COR-L47 (cell line): ENCODE data around the gene PEX14.
"Not testable (repeated sequence)": the region's sequence is repeated elsewhere in the genome, so short reads cannot be mapped to it uniquely, and the experiment has no call there.

ENCODE experiments used
- DNase-seq: peaks from one replicate; lab custom pipeline; 2025; lab: John Stamatoyannopoulos, UW

The PEX14 gene, protein sequence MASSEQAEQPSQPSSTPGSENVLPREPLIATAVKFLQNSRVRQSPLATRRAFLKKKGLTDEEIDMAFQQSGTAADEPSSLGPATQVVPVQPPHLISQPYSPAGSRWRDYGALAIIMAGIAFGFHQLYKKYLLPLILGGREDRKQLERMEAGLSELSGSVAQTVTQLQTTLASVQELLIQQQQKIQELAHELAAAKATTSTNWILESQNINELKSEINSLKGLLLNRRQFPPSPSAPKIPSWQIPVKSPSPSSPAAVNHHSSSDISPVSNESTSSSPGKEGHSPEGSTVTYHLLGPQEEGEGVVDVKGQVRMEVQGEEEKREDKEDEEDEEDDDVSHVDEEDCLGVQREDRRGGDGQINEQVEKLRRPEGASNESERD

DNA sequence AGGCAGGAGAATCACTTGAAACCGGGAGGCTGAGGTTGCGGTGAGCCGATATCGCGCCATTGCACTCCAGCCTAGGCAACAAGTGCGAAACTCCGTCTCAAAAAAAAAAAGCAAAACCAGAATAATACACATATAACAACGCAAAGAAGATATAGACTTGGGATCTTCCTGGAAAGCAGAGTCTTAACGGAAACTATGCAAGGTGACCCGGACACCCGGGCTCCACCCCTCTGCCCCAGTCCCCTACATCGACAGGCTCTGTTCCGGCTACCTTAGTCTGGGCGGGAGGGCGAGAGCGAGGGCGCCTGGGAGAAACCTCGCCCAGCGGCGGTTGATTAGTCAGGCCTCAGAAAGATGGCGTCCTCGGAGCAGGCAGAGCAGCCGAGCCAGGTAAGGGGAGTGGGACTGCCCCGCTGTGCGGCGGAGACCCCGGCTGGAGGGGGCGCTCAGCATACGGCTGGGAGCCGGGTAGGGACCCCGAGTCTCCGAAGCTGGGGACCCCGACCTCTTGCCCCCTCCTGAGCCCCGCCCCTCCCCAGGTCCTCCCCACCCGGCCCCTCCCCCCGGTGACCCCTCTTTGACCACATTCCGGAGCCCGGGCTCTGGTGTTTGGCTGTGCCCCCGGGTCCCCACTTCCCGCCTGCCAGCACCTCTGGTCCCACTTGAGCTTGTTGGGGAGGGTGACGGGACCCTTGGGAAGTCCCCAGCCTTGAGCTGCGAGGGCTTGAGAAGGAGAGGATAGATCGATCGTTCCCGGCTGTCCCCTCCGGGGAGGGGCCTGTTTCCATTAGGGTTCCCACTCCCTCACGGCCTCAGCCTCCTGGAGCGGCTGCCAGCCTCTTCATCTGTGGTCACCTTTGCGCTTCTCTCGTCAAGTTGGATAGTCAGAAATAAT is at the start of gene PEX14:
TSS of gene PEX14 (plus strand) at position 338 of the 895 bp plus-strand sequence. CDS start at position 355, 17 bp downstream.
- peak; percentile 69 for DNase-seq

DNA sequence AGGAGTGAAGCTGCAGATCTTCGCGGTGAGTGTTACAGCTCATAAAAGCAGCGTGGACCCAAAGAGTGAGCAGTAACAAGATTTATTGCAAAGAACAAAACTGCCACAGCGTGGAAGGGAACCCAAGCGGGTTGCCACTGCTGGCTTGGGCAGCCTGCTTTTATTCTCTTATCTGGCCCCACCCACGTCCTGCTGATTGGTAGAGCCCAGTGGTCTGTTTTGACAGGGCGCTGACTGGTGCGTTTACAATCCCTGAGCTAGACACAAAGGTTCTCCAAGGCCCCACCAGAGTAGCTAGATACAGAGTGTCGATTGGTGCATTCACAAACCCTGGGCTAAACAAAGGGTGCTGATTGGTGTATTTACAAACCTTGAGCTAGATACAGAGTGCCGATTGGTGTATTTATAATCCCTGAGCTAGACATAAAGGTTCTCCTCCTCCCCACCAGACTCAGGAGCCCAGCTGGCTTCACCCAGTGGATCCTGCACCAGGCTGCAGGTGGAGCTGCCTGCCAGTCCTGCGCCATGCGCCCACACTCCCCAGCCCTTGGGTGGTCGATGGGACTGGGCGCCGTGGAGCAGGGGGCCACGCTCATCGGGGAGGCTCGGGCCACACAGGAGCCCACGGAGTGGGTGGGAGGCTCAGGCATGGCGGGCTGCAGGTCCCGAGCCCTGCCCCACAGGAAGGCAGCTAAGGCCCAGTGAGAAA is 48.8 kb upstream of the PEX14 start:
- not testable (repeated sequence) for DNase-seq

DNA sequence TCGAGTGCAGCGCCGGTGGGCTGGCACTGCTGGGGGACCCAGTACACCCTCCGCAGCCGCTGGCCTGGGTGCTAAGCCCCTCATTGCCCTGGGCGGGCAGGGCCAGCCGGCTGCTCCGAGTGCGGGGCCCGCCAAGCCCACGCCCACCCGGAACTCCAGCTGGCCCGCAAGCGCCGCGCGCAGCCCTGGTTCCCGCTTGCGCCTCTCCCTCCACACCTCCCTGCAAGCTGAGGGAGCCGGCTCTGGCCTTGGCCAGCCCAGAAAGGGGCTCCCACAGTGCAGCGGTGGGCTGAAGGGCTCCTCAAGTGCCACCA is 48.3 kb upstream of the PEX14 start:
- DNase-seq: not testable (repeated sequence)

DNA sequence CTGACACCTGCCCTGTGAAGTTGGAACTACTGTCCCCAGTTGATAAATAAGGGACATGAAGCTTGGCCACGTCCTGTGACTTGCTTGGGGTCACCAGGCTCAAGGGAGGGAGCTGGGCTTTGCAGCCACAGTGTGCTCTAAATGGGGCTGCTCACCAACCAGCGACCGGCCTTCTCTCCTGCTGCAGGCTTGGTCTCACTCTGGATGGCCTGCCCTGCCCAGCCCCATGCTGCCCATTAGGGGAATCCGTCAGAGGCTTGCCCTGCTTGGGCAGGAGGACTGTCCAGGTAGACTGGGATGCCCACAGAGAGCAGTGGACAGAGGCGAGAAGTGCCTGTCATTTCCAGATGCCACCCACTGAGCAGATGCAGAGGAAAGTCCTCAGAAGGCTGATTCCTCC is 45.8 kb upstream of the PEX14 start:
- DNase-seq: no peak

DNA sequence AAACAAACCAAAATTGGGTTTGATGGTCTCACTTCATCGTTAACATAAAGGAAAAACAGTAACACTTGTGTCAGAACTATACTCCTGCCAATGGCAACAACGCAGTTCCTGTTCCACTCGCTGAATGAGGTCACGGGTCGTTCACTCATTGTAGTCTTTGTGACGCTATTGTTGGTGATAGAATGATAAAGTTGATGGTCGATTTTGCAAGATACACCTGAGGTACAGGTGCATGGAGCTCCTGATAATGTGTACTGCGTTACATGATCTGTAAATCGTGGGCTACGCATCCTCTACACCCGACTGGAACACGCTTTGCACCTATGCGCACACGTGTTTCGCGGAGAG is 44.9 kb upstream of the PEX14 start:
- no peak for DNase-seq

DNA sequence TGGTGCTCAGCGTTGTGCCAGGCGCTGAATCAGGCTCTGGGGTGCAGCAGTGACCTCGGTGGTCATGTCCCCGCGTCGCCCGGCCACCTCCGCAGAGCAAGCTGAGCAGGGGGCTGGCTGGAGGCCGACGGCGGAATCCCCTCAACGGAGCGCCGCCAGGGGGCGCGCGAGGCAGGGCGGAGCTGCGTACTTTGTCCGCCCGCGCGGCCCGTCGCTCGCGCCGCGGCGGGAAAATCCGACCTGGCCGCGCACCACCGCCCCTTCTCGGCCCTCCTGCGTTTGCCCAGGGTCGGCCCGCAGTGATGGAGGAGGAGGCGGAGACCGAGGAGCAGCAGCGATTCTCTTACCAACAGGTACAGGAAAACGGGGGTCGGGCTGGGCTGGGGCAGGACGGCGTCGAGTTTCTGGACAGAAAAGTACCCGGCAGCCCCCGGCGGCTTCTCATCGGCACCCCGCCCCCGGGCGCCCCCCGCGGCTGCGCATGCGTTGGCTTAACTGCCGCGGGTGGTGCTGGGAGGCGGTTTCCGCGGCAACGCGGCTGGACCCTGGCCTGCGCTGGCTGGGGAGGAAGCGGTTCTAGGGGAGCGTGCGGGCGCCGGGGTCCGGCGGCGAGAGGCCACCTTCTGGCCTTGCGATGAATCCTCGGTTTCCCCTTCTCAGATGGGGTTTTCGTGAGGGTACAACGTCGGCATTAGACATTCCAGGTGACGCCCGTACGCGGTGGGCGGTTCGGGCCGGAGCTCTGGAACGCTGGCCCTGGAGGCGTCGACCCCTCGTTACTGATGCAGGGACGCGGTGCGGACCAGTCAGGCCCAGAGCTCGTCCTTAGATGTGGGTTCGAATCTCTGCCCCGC is 44.3 kb upstream of the PEX14 start, which contains the start of gene CENPS:
TSS of gene CENPS (plus strand) at position 218 of the 854 bp plus-strand sequence. CDS start at position 303, 85 bp downstream.
- peak; percentile 91 for DNase-seq

DNA sequence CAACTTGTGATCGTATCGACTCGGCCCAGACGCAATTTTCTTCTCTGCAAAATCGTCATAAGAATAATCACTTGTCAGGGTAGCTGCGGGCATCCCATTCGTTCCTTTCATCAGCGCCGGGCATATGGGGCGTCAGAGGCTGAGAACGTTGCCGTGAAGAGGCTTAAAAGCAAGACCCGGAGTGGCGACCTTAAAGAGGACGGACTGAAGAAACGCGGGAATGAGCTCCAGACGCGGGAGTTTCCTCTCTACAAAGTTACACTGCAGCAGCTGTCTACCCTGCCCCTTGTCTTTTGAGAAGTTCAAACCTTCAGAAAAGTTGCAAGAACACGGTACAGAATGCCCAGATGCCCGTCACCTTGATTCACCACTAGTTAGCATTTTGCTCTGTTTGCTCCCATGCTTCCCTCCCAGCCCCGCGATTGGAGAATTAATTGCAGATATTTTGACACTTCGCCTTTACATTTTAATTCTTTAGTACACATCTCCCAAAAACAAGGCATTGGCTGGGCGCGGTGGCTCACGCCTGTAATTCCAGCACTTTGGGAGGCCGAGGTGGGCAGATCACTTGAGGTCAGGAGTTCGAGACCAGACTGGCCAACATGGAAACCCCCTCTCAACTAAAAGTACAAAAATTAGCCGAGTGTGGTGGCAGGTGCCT is 43.5 kb upstream of the PEX14 start:
- DNase-seq: no peak

DNA sequence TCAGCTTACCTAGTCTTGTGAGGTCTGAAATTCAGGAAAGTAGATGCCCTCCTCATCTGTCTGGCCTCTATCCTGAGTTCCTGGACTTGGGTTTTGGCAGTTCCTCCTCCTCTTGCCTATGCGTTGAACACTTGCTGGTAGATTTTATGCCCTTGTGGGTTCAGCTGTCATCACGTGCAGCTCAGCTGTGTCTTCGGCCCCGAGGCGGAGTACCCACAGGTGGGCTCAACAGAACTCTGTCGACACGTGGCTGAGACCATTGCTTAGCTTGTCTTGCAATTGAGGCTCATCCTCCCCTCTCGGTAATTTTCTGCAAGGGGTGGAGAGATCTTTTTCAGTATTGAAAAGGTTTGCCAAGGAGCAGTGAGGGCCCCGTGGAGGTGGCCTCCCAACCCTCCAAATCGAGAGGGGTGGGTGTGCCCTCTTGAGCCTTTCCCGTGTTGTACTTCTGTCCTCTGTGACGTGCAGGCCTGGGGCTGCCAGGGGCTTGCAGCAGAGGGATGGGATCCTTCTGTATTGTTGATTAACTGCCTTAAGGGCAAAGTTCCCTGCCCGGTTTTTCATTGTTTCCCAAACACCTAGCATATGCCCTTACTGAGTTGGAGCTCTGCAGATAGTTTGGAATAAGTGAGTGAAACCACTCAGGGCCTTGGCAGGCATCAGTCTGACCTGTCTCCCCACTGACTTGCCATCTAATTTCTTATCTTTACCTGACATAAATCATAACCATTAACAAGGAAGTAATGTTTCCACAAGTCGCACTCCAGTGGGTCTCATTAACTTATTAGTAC is 41.6 kb upstream of the PEX14 start:
- DNase-seq: no peak

DNA sequence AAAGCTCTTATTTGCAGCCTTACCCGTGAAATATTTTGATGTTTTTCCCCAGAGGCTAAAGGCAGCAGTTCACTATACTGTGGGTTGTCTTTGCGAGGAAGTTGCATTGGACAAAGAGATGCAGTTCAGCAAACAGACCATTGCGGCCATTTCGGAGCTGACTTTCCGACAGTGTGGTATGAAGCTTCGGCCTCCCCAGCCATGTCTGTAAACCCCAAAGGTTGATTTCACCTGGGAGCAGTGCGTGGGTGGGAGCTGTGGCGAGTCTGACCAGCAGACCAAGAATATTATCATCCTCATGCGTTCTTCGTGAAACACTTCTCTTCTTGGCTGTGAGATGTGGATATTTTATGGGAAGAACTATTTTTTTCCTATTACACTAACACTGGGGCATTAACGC is 41.0 kb upstream of the PEX14 start:
- no peak for DNase-seq

DNA sequence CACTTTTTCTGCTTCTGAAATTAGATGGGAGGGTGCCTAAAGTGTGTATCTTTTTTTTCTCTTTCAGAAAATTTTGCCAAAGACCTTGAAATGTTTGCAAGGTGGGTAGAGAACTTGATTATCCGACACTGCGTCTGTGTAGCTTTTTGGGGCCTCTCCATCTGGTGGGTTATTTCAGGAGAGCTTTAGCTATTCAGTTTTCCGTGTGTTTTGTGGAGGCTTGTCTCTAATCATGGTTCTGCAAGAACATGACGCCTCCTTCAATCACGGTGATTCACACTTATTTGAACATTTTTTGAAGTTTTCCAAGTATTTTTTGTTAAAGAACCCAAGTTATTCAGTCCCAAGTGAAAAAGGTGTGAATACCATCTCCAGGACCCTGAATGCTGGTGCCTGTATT is 40.2 kb upstream of the PEX14 start:
- no peak for DNase-seq

DNA sequence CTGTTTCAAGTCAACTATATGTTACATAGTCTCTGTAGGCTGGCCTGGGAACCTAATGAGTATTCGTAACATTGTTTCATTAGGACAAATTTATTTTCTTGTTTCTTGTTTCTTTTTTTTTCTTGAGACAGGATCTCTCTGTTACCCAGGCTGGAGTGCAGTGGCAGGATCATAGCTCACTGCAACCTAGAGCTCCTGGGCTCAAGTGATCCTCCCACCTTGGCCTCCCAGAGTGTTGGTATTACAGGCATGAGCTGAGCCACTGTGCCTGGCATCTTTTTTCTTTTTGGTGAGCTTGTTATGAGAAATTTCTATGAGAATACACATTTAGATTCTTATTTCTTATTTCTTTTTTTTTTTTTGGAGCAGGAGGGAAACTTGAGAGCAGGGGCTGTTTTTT is 37.7 kb upstream of the PEX14 start:
- DNase-seq: no peak

DNA sequence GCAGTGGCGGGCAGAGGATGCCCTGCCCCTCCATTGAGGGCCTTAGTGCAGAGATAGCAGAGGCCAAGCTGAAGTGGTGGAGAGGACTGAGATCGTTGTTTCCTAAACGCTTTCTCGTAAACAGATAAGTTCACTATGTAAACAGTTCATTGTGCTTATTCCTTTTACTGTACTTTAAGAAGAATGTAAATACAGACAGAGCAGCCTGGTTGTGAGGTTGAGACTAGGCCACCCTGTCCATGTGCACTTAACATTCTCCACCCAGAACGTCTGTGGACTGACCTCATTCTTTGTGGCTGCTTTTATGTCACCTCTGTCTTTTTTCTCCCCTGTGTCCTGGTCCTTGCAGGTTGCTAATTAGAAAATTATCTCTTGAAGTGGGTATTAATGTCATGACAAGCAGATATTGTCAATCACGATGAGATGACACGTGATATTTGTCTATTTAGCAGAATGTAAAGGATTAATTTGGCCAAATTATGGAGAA is 36.0 kb upstream of the PEX14 start:
- DNase-seq: no peak

DNA sequence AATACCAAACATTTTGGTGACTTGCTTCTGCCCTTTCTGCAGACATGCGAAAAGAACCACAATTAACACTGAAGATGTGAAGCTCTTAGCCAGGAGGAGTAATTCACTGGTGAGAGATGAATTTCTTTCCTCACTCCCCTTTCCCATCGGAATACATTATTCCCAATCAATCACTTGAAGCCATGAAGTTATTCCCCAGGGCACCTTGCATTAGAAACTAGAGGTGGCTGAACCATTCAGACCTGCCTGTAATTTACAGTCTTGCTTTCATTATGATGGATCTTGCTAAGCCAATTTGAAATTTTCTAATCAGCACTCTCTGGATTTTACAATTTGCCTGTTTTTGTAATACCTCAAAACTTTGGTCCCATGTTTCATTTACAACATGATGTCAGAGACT is 34.4 kb upstream of the PEX14 start:
- DNase-seq: no peak

DNA sequence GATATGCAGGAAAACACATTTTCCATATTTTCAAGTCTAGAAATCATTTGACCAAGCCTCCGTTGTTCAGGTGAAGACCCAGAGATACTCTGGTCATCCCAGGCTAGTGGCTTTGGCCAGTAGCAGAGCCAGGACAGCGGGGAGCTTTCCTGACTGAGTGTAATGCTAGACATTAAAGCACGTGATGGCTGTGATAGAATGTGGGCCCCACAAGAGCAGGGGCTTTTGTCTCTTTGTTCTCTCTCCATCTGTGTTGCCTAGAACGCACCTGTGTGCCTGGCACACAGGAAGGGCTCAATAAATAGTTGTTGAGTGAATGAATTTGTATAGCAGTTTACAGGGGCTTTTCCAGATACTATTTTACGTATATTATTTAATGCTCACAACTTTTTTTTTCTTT is 34.0 kb upstream of the PEX14 start:
- DNase-seq: no peak

DNA sequence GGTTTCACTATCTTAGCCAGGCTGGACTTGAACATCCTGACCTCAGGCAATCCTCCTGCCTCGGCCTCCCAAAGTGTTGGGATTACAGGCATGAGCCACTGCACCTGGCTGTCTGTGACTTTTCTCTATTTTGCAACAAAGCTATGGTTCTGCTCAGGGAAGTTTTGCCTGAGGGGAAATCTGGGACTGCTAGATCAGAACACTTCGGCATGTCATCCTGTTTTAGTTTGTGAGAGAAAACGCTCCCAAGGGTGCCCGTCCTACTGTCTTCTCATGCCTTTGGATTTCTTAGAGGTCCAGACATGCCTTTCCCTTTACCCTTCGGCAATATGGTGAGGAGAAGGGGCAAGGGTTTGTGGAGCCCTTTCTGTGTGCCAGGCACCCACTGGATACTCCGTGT is 30.5 kb upstream of the PEX14 start:
- no peak for DNase-seq

DNA sequence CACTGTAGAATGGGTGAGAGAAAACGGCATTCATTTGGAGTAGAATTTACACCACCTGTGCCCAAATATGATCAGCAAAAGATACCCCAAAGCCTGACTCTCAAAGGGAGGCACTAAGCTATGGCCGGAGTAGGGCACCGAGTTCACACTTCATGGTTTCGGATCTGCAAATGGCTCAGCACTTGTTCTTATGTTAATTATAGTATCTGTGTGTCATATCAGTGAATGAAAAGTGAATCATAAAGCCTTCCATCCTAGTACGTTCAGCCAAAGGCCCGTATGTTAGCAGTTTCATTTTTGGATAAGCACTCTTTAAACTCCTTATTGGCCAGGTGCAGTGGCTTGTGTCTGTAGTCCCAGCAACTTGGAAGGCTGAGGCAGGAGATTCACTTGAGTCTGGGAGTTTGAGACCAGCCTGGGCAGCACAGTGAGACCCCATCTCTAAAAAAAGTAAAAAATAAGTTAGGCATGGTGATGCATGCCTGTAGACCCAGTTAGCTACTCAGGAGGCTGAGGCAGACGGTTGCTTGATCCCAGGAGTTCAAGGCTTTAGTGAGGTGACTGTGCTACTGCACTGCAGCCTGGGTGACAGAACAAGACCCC is 29.9 kb upstream of the PEX14 start:
- DNase-seq: no peak

DNA sequence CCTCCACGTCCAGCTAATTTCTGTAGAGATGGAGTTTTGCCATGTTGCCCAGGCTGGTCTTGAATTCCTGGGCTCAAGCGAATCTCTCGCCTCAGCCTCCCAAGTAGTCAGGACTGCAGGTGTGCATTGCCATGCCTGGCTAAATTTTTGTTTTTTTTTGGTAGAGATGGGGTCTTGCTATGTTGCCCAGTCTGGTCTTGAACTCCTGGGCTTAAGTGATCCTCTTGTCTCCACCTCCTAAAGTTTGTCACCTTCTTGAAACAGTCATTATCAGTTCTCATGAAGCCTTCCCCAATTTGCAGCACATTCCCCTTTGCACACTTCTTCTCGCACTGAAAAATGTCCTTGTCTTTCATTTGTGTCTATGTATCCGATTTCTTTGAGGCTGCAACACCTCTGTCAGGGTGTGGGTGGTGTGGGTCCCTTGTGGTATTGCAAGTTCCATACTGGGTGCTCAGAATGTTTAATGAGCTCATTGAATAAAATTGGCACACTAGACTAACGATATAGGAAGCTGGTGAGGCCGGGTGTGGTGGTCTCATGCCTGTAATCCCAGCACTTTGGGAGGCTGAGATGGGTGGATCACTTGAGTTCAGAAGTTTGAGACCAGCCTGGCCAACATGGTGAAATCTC is 27.8 kb upstream of the PEX14 start:
- no peak for DNase-seq

DNA sequence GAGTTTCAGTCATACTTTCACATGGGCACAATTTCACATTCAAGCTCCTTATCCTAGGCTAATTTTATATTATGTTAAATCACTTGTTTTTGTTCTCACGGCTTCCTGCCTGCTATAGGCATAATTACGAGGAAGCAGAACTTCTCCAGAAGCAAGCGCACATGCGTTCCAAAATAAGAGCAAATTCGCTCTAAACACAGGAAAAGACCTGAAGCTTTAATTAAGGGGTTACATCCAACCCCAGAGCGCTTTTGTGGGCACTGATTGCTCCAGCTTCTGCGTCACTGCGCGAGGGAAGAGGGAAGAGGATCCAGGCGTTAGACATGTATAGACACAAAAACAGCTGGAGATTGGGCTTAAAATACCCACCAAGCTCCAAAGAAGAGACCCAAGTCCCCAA is 25.0 kb upstream of the PEX14 start, which contains the start of gene CORT:
TSS of gene CORT (plus strand) at position 281 of the 400 bp plus-strand sequence. CDS start 193 bp downstream, outside the sequence.
- DNase-seq: no peak

DNA sequence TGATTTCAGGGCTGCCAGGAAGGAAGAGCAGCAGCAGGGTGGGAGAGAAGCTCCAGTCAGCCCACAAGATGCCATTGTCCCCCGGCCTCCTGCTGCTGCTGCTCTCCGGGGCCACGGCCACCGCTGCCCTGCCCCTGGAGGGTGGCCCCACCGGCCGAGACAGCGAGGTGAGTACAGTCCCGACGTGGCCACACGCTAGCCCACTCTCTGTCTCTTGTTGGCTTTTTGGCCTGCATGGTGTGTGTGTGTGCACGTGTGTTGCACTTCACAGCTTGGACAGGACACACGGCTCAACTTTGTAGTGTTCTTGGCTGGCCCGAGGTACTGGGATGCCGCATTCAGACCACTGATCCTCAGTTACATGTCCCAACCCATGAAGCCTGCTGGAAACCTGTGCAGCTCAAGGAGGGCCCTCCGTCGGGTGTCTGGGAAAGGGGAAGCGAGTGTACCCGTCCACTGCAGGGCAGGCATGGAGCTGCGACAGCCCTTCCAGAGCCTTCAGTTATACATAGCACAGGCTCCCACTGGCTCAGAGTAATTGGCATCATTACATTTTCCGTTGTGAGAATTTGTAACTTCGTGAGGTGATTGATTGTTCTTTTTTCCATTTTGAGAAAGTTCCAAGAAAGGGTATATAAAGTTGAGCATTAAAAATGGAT is 24.5 kb upstream of the PEX14 start:
- no peak for DNase-seq
